Endothelial cell of umbilical vein (primary cell): ENCODE measurements around the gene DIAPH3. TPM values are rescaled to one million over a fixed set of nuclear protein-coding genes. Genes with fewer than 3 reads are reported as not detected.

ENCODE experiments used
- BruUV-seq: library from RNA; stranded (reverse); fragments of 400-500 nt; replicated peaks from 2 replicates; lab custom pipeline; 2021; lab: Mats Ljungman, UMichigan
- CTCF ChIA-PET: fragments of 300-600, 350-600 bp; sonication (Branson Sonifier 250); formaldehyde crosslinking; loops from one replicate; lab custom pipeline; 2021; ENCODE audit warnings: antibody characterized with exemption, inconsistent platforms; lab: Charles Lee
- POLR2A ChIA-PET: fragments of 300-600, 350-600 bp; sonication (Branson Sonifier 250); formaldehyde crosslinking; loops from one replicate; lab custom pipeline; 2021; ENCODE audit warnings: antibody characterized with exemption, inconsistent platforms; lab: Charles Lee
- DNase-seq: peaks from one replicate; pipeline ENCODE4 v3.0.0-alpha.2; 2011; ENCODE audit warnings: low read depth, low spot score
- FAIRE-seq: peaks from 2 replicates; lab custom pipeline; 2011; peaks lifted over from hg19 to GRCh38; lab: Jason Lieb, UNC
- H2AFZ ChIP-seq: 2 replicates; pipeline ENCODE4 v1.6.0; 2012; ENCODE audit warnings: low read depth, low read length, control low read depth, inconsistent platforms
- H3K27ac ChIP-seq: 2 replicates; pipeline ENCODE4 v1.5.1; 2011; ENCODE audit warnings: low read depth, mild to moderate bottlenecking, control low read depth, low read length, moderate library complexity; ENCODE audit not compliant: insufficient read depth
- H3K27me3 ChIP-seq, 2 experiments: 2 replicates each; pipeline versions ENCODE4 v1.6.0 to v1.6.1; 2011; ENCODE audit warnings: low read length in 2 of 2, mixed read lengths in 1 of 2; ENCODE audit not compliant: control insufficient read depth in 2 of 2, insufficient read depth in 2 of 2
- H3K36me3 ChIP-seq, 2 experiments: 2 replicates in 1 of 2; 3 replicates in 1 of 2; pipeline ENCODE4 v1.5.1; 2011; ENCODE audit warnings: low read length in 2 of 2, mild to moderate bottlenecking in 1 of 2, moderate library complexity in 1 of 2; ENCODE audit not compliant: control insufficient read depth in 2 of 2, insufficient read depth in 2 of 2; ENCODE audit errors: extremely low read depth in 1 of 2
- H3K4me1 ChIP-seq: 3 replicates; pipeline ENCODE4 v1.5.1; 2011; ENCODE audit warnings: mild to moderate bottlenecking, low read length; ENCODE audit not compliant: control insufficient read depth, insufficient read depth; ENCODE audit errors: extremely low read depth
- H3K4me2 ChIP-seq: 2 replicates; pipeline ENCODE4 v1.6.1; 2011; ENCODE audit warnings: low read length, control low read depth, mixed read lengths; ENCODE audit not compliant: insufficient read depth
- H3K4me3 ChIP-seq, 3 experiments: fragments of 200-600 bp in 1 of 3; sonication (generic), shearing (Covaris generic) in 1 of 3; replicated peaks in 1 of 3; 2 replicates each; pipeline ENCODE4 v1.5.1; 2011 to 2016; ENCODE audit warnings: control low read depth in 3 of 3, low read length in 3 of 3, mild to moderate bottlenecking in 2 of 3, inconsistent platforms in 1 of 3, low read depth in 1 of 3, moderate library complexity in 1 of 3; ENCODE audit not compliant: insufficient read depth in 1 of 3
- H3K79me2 ChIP-seq: 2 replicates; pipeline ENCODE4 v1.6.0; 2012; ENCODE audit warnings: low read length, inconsistent platforms; ENCODE audit not compliant: control insufficient read depth, insufficient read depth
- H3K9ac ChIP-seq: replicated peaks from 2 replicates; pipeline ENCODE3; 2011; ENCODE audit warnings: low read length, control low read depth; ENCODE audit not compliant: insufficient read depth; ENCODE audit errors: extremely low read depth
- H3K9me1 ChIP-seq: replicated peaks from 3 replicates; pipeline ENCODE4 v1.6.0; 2011; ENCODE audit warnings: mild to moderate bottlenecking, low read length; ENCODE audit not compliant: control insufficient read depth, insufficient read depth; ENCODE audit errors: extremely low read depth
- H3K9me3 ChIP-seq: replicated peaks from 2 replicates; pipeline ENCODE4 v1.5.1; 2012; ENCODE audit warnings: low read length, inconsistent platforms; ENCODE audit not compliant: control insufficient read depth, insufficient read depth
- H4K20me1 ChIP-seq: replicated peaks from 2 replicates; pipeline ENCODE3; 2011; ENCODE audit warnings: mild to moderate bottlenecking, low read length; ENCODE audit not compliant: control insufficient read depth, insufficient read depth; ENCODE audit errors: extremely low read depth
- EZH2 ChIP-seq: IDR thresholded peaks from 2 replicates; pipeline ENCODE4 v1.6.1; 2012; ENCODE audit warnings: borderline replicate concordance, low read depth, mild to moderate bottlenecking, moderate library complexity, low read length, inconsistent platforms; ENCODE audit not compliant: severe bottlenecking
- FOS ChIP-seq: IDR thresholded peaks from 2 replicates; pipeline ENCODE4 v1.6.1; 2011; ENCODE audit warnings: mild to moderate bottlenecking, low read length, moderate library complexity, borderline replicate concordance; ENCODE audit not compliant: insufficient read depth
- GATA2 ChIP-seq: IDR thresholded peaks from 2 replicates; pipeline ENCODE4 v1.7.0; 2011; ENCODE audit warnings: low read depth, mild to moderate bottlenecking, moderate library complexity, mixed read lengths, low read length; ENCODE audit not compliant: insufficient read length, insufficient read depth
- JUN ChIP-seq: IDR thresholded peaks from 2 replicates; pipeline ENCODE4 v1.6.1; 2011; ENCODE audit warnings: borderline replicate concordance, low read depth; ENCODE audit not compliant: insufficient read length, insufficient read depth
- MYC ChIP-seq: IDR thresholded peaks from one replicate; pipeline ENCODE4 v1.6.1; 2011; ENCODE audit warnings: mild to moderate bottlenecking, low read depth, low read length
- POLR2A ChIP-seq: IDR thresholded peaks from 2 replicates; pipeline ENCODE4 v1.6.1; 2012; ENCODE audit warnings: low read depth, mild to moderate bottlenecking, control low read depth, low read length
- POLR2AphosphoS5 ChIP-seq: IDR thresholded peaks from 2 replicates; pipeline ENCODE4 v1.6.1; 2012; ENCODE audit warnings: low read depth, mild to moderate bottlenecking, control low read depth, low read length, moderate library complexity; ENCODE audit not compliant: insufficient read depth
- dilution Hi-C: fragments of 300-500 bp; cut with MboI; formaldehyde crosslinking; loops from one replicate; pipeline ENCODE4 v1.15.0; 2019; ENCODE audit warnings: low sequenced_read_pairs; ENCODE audit not compliant: extremely low pct_ligation_motif_present
- intact Hi-C: fragments of 100-400 bp; cut with micrococcal nuclease; formaldehyde crosslinking; loops from one replicate; pipeline ENCODE4 v1.10.0; 2022
- polyA plus RNA-seq, 4 experiments: library from polyadenylated mRNA; depleted of rRNA in 3 of 4; stranded (reverse) in 3 of 4; unstranded in 1 of 4; fragments of >200 nt; gene quantifications; 2 replicates each; pipeline versions ENCODE4 v1.2.1 to v1.2.3, GENCODE V29; 2011 to 2012; ENCODE audit warnings: missing spikeins in 1 of 4
- total RNA-seq: library from RNA; stranded (reverse); gene quantifications from 2 replicates; pipeline ENCODE4 v1.2.3, GENCODE V29; 2021
- TF ChIP-seq, protein P1 (sequence below): IDR thresholded peaks from 2 replicates; pipeline ENCODE4 v1.6.1; 2011; ENCODE audit not compliant: insufficient read depth, insufficient read length
- TF ChIP-seq, protein P2 (sequence below), 2 donors: IDR thresholded peaks; 1 replicate in 1 of 2; 2 replicates in 1 of 2; pipeline ENCODE4 v1.5.1; 2011; ENCODE audit warnings: low read length in 2 of 2, mild to moderate bottlenecking in 2 of 2, moderate library complexity in 2 of 2, control low read depth in 1 of 2, inconsistent platforms in 1 of 2, low read depth in 1 of 2; ENCODE audit not compliant: insufficient read depth in 1 of 2; ENCODE audit errors: extremely low read depth in 1 of 2

The DIAPH3 gene
- total and polyA plus RNA-seq, 2 donors (not counting 3 experiments of a cell fraction or from before 2014, with no cell fraction given): 9.9 to 44.0 TPM

DNA sequence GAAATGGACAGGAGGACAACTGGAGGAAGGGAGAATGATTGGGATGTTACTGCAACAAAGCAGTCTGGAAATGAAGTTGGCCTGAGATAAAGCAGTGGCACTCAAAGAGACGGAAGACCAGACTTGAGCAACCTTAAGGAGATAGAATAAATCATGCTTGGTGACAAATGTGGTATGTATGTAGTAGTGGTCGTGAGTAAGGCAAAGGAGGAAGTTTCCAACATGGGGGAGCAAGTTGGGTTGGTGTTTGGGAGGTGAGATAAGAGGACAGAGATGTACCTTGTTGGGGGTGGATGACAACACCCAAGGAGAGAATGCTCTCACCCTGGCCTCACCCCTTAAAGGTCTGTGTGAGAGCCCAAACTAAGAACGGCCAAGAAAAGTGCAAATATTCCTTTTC lies 420.5 kb downstream of the DIAPH3 start:
- BruUV-seq: no TSS peak
- no peaks in the 10 kb centered on the region for H3K9me1 ChIP-seq

More for the DNA sequence above, 420.5 kb downstream of the DIAPH3 start:
- dilution Hi-C loops (no loop called here), intact Hi-C loops (no loop called here)
- Histone ChIP-seq H3K27me3 (no peaks in the 10 kb centered on the region), H2AFZ (no peak overlapping the region), H3K4me1 (no peaks in the 10 kb centered on the region), H3K4me3 (no peak overlapping the region), H3K4me2 (no peak overlapping the region), H3K9ac (no peak overlapping the region), H3K27ac (no peak overlapping the region), H3K79me2 (no peaks in the 10 kb centered on the region), H3K9me3 (no peaks in the 10 kb centered on the region), H4K20me1 (no peaks in the 10 kb centered on the region), H3K36me3 (no peaks in the 10 kb centered on the region)
- POLR2A ChIA-PET: no interaction called here
- FAIRE-seq: peak; percentile 24
- no peak for TF ChIP-seq POLR2A
- no peak for TF ChIP-seq EZH2
- TF ChIP-seq, protein P1, sequence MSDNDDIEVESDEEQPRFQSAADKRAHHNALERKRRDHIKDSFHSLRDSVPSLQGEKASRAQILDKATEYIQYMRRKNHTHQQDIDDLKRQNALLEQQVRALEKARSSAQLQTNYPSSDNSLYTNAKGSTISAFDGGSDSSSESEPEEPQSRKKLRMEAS: no peak
- TF ChIP-seq, protein P2, sequence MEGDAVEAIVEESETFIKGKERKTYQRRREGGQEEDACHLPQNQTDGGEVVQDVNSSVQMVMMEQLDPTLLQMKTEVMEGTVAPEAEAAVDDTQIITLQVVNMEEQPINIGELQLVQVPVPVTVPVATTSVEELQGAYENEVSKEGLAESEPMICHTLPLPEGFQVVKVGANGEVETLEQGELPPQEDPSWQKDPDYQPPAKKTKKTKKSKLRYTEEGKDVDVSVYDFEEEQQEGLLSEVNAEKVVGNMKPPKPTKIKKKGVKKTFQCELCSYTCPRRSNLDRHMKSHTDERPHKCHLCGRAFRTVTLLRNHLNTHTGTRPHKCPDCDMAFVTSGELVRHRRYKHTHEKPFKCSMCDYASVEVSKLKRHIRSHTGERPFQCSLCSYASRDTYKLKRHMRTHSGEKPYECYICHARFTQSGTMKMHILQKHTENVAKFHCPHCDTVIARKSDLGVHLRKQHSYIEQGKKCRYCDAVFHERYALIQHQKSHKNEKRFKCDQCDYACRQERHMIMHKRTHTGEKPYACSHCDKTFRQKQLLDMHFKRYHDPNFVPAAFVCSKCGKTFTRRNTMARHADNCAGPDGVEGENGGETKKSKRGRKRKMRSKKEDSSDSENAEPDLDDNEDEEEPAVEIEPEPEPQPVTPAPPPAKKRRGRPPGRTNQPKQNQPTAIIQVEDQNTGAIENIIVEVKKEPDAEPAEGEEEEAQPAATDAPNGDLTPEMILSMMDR (IDR thresholded peaks at IDR 0.05; ENCODE audit: extremely low read depth in 1 of 2, insufficient read depth in 1 of 2, low read depth in 1 of 2, low read length in 2 of 2): no peak
- TF ChIP-seq POLR2AphosphoS5: no peak
- TF ChIP-seq FOS: no peak
- TF ChIP-seq MYC: no peak
- no peak for TF ChIP-seq JUN
- TF ChIP-seq GATA2: no peak
- CTCF ChIA-PET: no interaction called here
- DNase-seq: no peak
